MM.1S (cell line): Measurements from ENCODE around the gene NAT9.

ENCODE experiments used
- DNase-seq: peaks from one replicate; pipeline ENCODE4 v3.0.0-alpha.2; 2015
- H2AFZ ChIP-seq: fragments of 300-600 bp; sonication (generic); 2 replicates; pipeline ENCODE4 v1.6.0; 2016; ENCODE audit warnings: antibody characterized with exemption, low read length
- H3F3A ChIP-seq: fragments of 300-600 bp; sonication (generic); 2 replicates; pipeline ENCODE4 v1.6.1; 2016; ENCODE audit warnings: mild to moderate bottlenecking, antibody characterized with exemption, low read length, moderate library complexity, mixed read lengths; ENCODE audit not compliant: insufficient read depth
- H3K27ac ChIP-seq: fragments of 300-600 bp; sonication (generic); 2 replicates; pipeline ENCODE4 v1.5.1; 2016; ENCODE audit warnings: mild to moderate bottlenecking, low read length
- H3K27me3 ChIP-seq: fragments of 300-600 bp; sonication (generic); replicated peaks from 2 replicates; pipeline ENCODE4 v1.6.0; 2016; ENCODE audit warnings: low read length; ENCODE audit not compliant: insufficient read depth
- H3K36me3 ChIP-seq: fragments of 300-600 bp; sonication (generic); replicated peaks from 2 replicates; pipeline ENCODE4 v1.6.1; 2016; ENCODE audit warnings: mild to moderate bottlenecking, low read length, mixed read lengths; ENCODE audit not compliant: insufficient read depth
- H3K4me1 ChIP-seq: fragments of 300-600 bp; sonication (generic); 2 replicates; pipeline ENCODE4 v1.6.1; 2016; ENCODE audit warnings: low read length, mixed read lengths
- H3K4me2 ChIP-seq: fragments of 300-600 bp; sonication (generic); 2 replicates; pipeline ENCODE4 v1.6.0; 2016; ENCODE audit warnings: low read depth, low read length
- H3K4me3 ChIP-seq: fragments of 300-600 bp; sonication (generic); 2 replicates; pipeline ENCODE4 v1.5.1; 2016; ENCODE audit warnings: low read length, mixed read lengths
- H3K79me2 ChIP-seq: fragments of 300-600 bp; sonication (generic); 2 replicates; pipeline ENCODE4 v1.6.1; 2016; ENCODE audit warnings: mixed run types, low read length, mixed read lengths
- H3K9ac ChIP-seq: fragments of 300-600 bp; sonication (generic); 2 replicates; pipeline ENCODE4 v1.6.1; 2016; ENCODE audit warnings: low read length, mixed read lengths
- H3K9me2 ChIP-seq: fragments of 300-600 bp; sonication (generic); replicated peaks from 2 replicates; pipeline ENCODE4 v1.6.1; 2016; ENCODE audit warnings: mild to moderate bottlenecking, low read length, mixed read lengths; ENCODE audit not compliant: insufficient read depth
- H3K9me3 ChIP-seq: fragments of 300-600 bp; sonication (generic); replicated peaks from 2 replicates; pipeline ENCODE4 v1.6.1; 2016; ENCODE audit warnings: mild to moderate bottlenecking, low read length, mixed read lengths; ENCODE audit not compliant: insufficient read depth
- H4K20me1 ChIP-seq: fragments of 300-600 bp; sonication (generic); 2 replicates; pipeline ENCODE4 v1.6.1; 2016; ENCODE audit warnings: mild to moderate bottlenecking, low read length, moderate library complexity, mixed read lengths; ENCODE audit not compliant: insufficient read depth
- CTCF ChIP-seq: fragments of 300-600 bp; sonication (generic); IDR thresholded peaks from 2 replicates; pipeline ENCODE4 v1.5.1; 2016; ENCODE audit warnings: antibody characterized with exemption, low read length, mixed read lengths
- EZH2 ChIP-seq: fragments of 300-600 bp; sonication (generic); optimal IDR thresholded peaks from 2 replicates; pipeline ENCODE3; 2017; ENCODE audit warnings: low read depth, mild to moderate bottlenecking, antibody characterized with exemption, low read length, mixed read lengths
- EZH2phosphoT487 ChIP-seq: fragments of 300-600 bp; sonication (generic); IDR thresholded peaks from 2 replicates; pipeline ENCODE4 v1.6.1; 2018; ENCODE audit warnings: antibody characterized with exemption, low read length

NAT9 gene

GRCh38 chr17:74744349-74744713 lies 31.8 kb downstream of the NAT9 start:
- Histone ChIP-seq H3K79me2 (peaks cover 47% of the 10 kb centered on the region), H3K36me3 (no peaks in the 10 kb centered on the region), H3K27me3 (no peaks in the 10 kb centered on the region), H3K4me1 (peaks cover 47% of the 10 kb centered on the region), H3K4me3 (no peak overlapping the region), H3K9me2 (no peaks in the 10 kb centered on the region), H3K4me2 (no peak overlapping the region), H4K20me1 (peaks cover 4% of the 10 kb centered on the region), H3K9ac (no peak overlapping the region), H3K27ac (peak overlapping the region; percentile 5; the same call in 1 of the 2 replicates), H2AFZ (peak overlapping the region; percentile 25; the same call in 1 of the 2 replicates), H3F3A (peaks cover 36% of the 10 kb centered on the region), H3K9me3 (no peaks in the 10 kb centered on the region)
- TF ChIP-seq EZH2 (no peak), EZH2phosphoT487 (no peak), CTCF (no peak)
- no peak for DNase-seq

- H3K27ac ChIP-seq, result no peak overlapping the region
- H3K4me1 ChIP-seq, result peaks cover 52% of the 10 kb centered on the region
- H3K27me3 ChIP-seq, result no peaks in the 10 kb centered on the region
- no peak for TF ChIP-seq EZH2
- no peak for TF ChIP-seq CTCF
- TF ChIP-seq EZH2phosphoT487, result no peak
- no peak overlapping the region for H3K9ac ChIP-seq
- no peak overlapping the region for H3K4me2 ChIP-seq
- H4K20me1 ChIP-seq, result no peaks in the 10 kb centered on the region; the same call in 1 of the 2 replicates
- H3K9me3 ChIP-seq, result no peaks in the 10 kb centered on the region
- no peak for DNase-seq
- H3K79me2 ChIP-seq, result peaks cover 42% of the 10 kb centered on the region
- no peaks in the 10 kb centered on the region for H3K36me3 ChIP-seq
- no peak overlapping the region for H2AFZ ChIP-seq
- no peaks in the 10 kb centered on the region for H3K9me2 ChIP-seq
- H3F3A ChIP-seq, result peaks cover 37% of the 10 kb centered on the region
- no peak overlapping the region for H3K4me3 ChIP-seq
These were observed 32.4 kb downstream of the NAT9 start for GRCh38 chr17:74743755-74744154.

GRCh38 chr17:74742978-74743545 lies 33.1 kb downstream of the NAT9 start:
- no peak overlapping the region for H3K9ac ChIP-seq
- no peaks in the 10 kb centered on the region for H3K9me3 ChIP-seq
- H3K79me2 ChIP-seq, result peaks cover 38% of the 10 kb centered on the region
- H3K9me2 ChIP-seq, result no peaks in the 10 kb centered on the region
- no peak overlapping the region for H3K4me3 ChIP-seq
- no peaks in the 10 kb centered on the region for H3K27me3 ChIP-seq
- TF ChIP-seq EZH2 (no peak), CTCF (no peak), EZH2phosphoT487 (no peak)
- no peak for DNase-seq
- peaks cover 59% of the 10 kb centered on the region for H3K4me1 ChIP-seq
- peak overlapping the region; percentile 27; the same call in 1 of the 2 replicates for H3K4me2 ChIP-seq
- no peaks in the 10 kb centered on the region for H3K36me3 ChIP-seq
- peak overlapping the region; percentile 90; the same call in 1 of the 2 replicates for H3K27ac ChIP-seq
- H4K20me1 ChIP-seq, result no peaks in the 10 kb centered on the region
- H3F3A ChIP-seq, result peaks cover 39% of the 10 kb centered on the region
- no peak overlapping the region for H2AFZ ChIP-seq
